NCI-H82 (cell line): ENCODE measurements around the gene NEK1.

Source experiments
- DNase-seq: peaks from one replicate; lab custom pipeline; 2025; lab: John Stamatoyannopoulos, UW

The NEK1 gene

GRCh38 chr4:169367826-169368225 is 244.6 kb downstream of the NEK1 start:
- no peak for DNase-seq

- DNase-seq, result no peak
Measured at GRCh38 chr4:169366821-169367220, 245.6 kb downstream of the NEK1 start.

- no peak for DNase-seq
Measured at GRCh38 chr4:169362607-169363006, 249.8 kb downstream of the NEK1 start.

GRCh38 chr4:169361756-169362155 is 250.6 kb downstream of the NEK1 start:
- no peak for DNase-seq

GRCh38 chr4:169359961-169360360 is 252.4 kb downstream of the NEK1 start:
- DNase-seq, result no peak

- DNase-seq, result no peak
Measured at GRCh38 chr4:169352360-169352759, 260.0 kb downstream of the NEK1 start.

- peak; percentile 2 for DNase-seq
Measured at GRCh38 chr4:169351872-169352271, 260.5 kb downstream of the NEK1 start.

- peak; percentile 78 for DNase-seq
Measured at GRCh38 chr4:169348541-169348940, 263.8 kb downstream of the NEK1 start.

GRCh38 chr4:169346840-169347239 is 265.5 kb downstream of the NEK1 start:
- DNase-seq, result no peak

GRCh38 chr4:169345316-169345721 is 267.1 kb downstream of the NEK1 start:
- peak; percentile 73 for DNase-seq
